GM23338 (cell line): ENCODE results near the gene TEX29. TPM values are rescaled to one million over a fixed set of nuclear protein-coding genes. Genes with fewer than 3 reads are reported as not detected.

ENCODE experiments used
- ATAC-seq: fragments of 200-7000 bp; cut with Tn5 transposase; 3 replicates; pipeline ENCODE4 v1.9.1; 2020
- DNase-seq: peaks from one replicate; pipeline ENCODE4 v3.0.0-alpha.2; 2015; ENCODE audit warnings: low spot score
- H2AFZ ChIP-seq: fragments of 200-600 bp; sonication (generic); 2 replicates; pipeline ENCODE4 v1.8.0; 2016; ENCODE audit warnings: antibody characterized with exemption, mild to moderate bottlenecking, moderate library complexity
- H3F3A ChIP-seq: fragments of 200-600 bp; sonication (generic); replicated peaks from 2 replicates; pipeline ENCODE4 v1.8.0; 2017; ENCODE audit warnings: antibody characterized with exemption, mixed run types, low read depth
- H3K27ac ChIP-seq: fragments of 200-600 bp; sonication (generic); 2 replicates; pipeline ENCODE4 v1.6.1; 2016; ENCODE audit warnings: low read depth
- H3K27me3 ChIP-seq: fragments of 200-600 bp; sonication (generic); 2 replicates; pipeline ENCODE4 v1.8.0; 2016; ENCODE audit warnings: mild to moderate bottlenecking, mixed run types, moderate library complexity; ENCODE audit not compliant: insufficient read depth
- H3K36me3 ChIP-seq: fragments of 200-600 bp; sonication (generic); 2 replicates; pipeline ENCODE4 v1.8.0; 2016; ENCODE audit warnings: mild to moderate bottlenecking; ENCODE audit not compliant: insufficient read depth
- H3K4me1 ChIP-seq: fragments of 200-600 bp; sonication (generic); 2 replicates; pipeline ENCODE4 v1.8.0; 2016; ENCODE audit warnings: mild to moderate bottlenecking, moderate library complexity; ENCODE audit not compliant: insufficient read depth
- H3K4me2 ChIP-seq: fragments of 200-600 bp; sonication (generic); 2 replicates; pipeline ENCODE4 v1.7.1; 2017; ENCODE audit warnings: mixed run types
- H3K4me3 ChIP-seq: fragments of 200-600 bp; sonication (generic); 2 replicates; pipeline ENCODE4 v1.6.1; 2016; ENCODE audit warnings: mixed run types
- H3K79me2 ChIP-seq: fragments of 200-600 bp; sonication (generic); replicated peaks from 2 replicates; pipeline ENCODE4 v1.8.0; 2017; ENCODE audit warnings: mild to moderate bottlenecking; ENCODE audit not compliant: insufficient read depth
- H3K9me2 ChIP-seq: fragments of 200-600 bp; sonication (generic); 2 replicates; pipeline ENCODE4 v1.8.0; 2017; ENCODE audit not compliant: insufficient read depth
- H4K20me1 ChIP-seq: fragments of 200-600 bp; sonication (generic); replicated peaks from 2 replicates; pipeline ENCODE4 v1.8.0; 2017; ENCODE audit warnings: mild to moderate bottlenecking; ENCODE audit not compliant: insufficient read depth
- H3K27ac Mint-ChIP-seq: 2 replicates; pipeline ENCODE4 v1.8.0; 2020; ENCODE audit warnings: inconsistent platforms, mild to moderate bottlenecking, moderate library complexity, mixed read lengths
- H3K27me3 Mint-ChIP-seq: 3 replicates; pipeline ENCODE4 v1.8.0; 2022; ENCODE audit warnings: low read depth, mild to moderate bottlenecking, moderate library complexity, mixed read lengths, inconsistent platforms; ENCODE audit not compliant: insufficient read depth, poor library complexity
- H3K36me3 Mint-ChIP-seq: 3 replicates; pipeline ENCODE4 v1.8.0; 2021; ENCODE audit warnings: low read depth, mild to moderate bottlenecking, inconsistent platforms, moderate library complexity, mixed read lengths
- H3K4me1 Mint-ChIP-seq: 3 replicates; pipeline ENCODE4 v1.8.0; 2020; ENCODE audit warnings: mild to moderate bottlenecking, inconsistent platforms, mixed read lengths
- H3K4me3 Mint-ChIP-seq: 3 replicates; pipeline ENCODE4 v1.8.0; 2021; ENCODE audit warnings: moderate library complexity, mild to moderate bottlenecking, inconsistent platforms, mixed read lengths
- H3K9me3 Mint-ChIP-seq: 3 replicates; pipeline ENCODE4 v1.8.0; 2020; ENCODE audit warnings: moderate library complexity, mild to moderate bottlenecking, inconsistent platforms, mixed read lengths
- CREB1 ChIP-seq: fragments of 250-450 bp; sonication (Bioruptor Pico); IDR thresholded peaks from 2 replicates; pipeline ENCODE4 v1.5.0; 2020; ENCODE audit warnings: low read depth, mild to moderate bottlenecking, moderate library complexity
- EZH2 ChIP-seq: fragments of 200-600 bp; sonication (generic); IDR thresholded peaks from one replicate; pipeline ENCODE4 v1.8.0; 2017; ENCODE audit warnings: antibody characterized with exemption, mild to moderate bottlenecking, low read depth; ENCODE audit not compliant: unreplicated experiment
- EZH2phosphoT487 ChIP-seq: fragments of 200-600 bp; sonication (generic); IDR thresholded peaks from one replicate; pipeline ENCODE4 v1.8.1; 2018; ENCODE audit warnings: antibody characterized with exemption; ENCODE audit not compliant: unreplicated experiment
- NANOG ChIP-seq: IDR thresholded peaks from 2 replicates; pipeline ENCODE4 v1.6.1; 2016; ENCODE audit warnings: antibody characterized with exemption, borderline replicate concordance
- POLR2AphosphoS5 ChIP-seq: IDR thresholded peaks from 2 replicates; pipeline ENCODE4 v1.6.1; 2016; ENCODE audit warnings: antibody characterized with exemption, low read depth
- STAT1 ChIP-seq: IDR thresholded peaks from one replicate; pipeline ENCODE4 v1.6.1; 2016; ENCODE audit warnings: antibody characterized with exemption; ENCODE audit not compliant: unreplicated experiment
- polyA plus RNA-seq: library from polyadenylated mRNA; unstranded; fragments of >200 nt; fragmentation: Nextera tagmentation; extraction: Ambion mirVana; gene quantifications from 2 replicates; pipeline ENCODE4 v1.2.1, GENCODE V29; 2016
- total RNA-seq: library from RNA; depleted of rRNA; stranded (reverse); fragments of >200 nt; shearing (Covaris generic); gene quantifications from 2 replicates; pipeline ENCODE4 v1.2.3, GENCODE V29; 2014
- TF ChIP-seq, protein P1 (sequence below), 2 experiments: fragments of 200-600 bp in 1 of 2; sonication (generic) in 1 of 2; conservative IDR thresholded peaks; 2 replicates each; pipeline versions ENCODE4 v1.5.1 to v1.6.1; 2016 to 2017; ENCODE audit warnings: antibody characterized with exemption in 2 of 2, low read depth in 2 of 2, mild to moderate bottlenecking in 2 of 2, moderate library complexity in 1 of 2
- TF ChIP-seq, protein P2 (sequence below): IDR thresholded peaks from 2 replicates; pipeline ENCODE4 v1.6.1; 2016; ENCODE audit warnings: antibody characterized with exemption
- TF ChIP-seq, protein P3 (sequence below): IDR thresholded peaks from one replicate; pipeline ENCODE4 v1.6.1; 2018; ENCODE audit warnings: antibody characterized with exemption; ENCODE audit not compliant: unreplicated experiment

The TEX29 gene
- total and polyA plus RNA-seq, 2 experiments from 2014 or later: 0.31 TPM; not detected in 1

DNA sequence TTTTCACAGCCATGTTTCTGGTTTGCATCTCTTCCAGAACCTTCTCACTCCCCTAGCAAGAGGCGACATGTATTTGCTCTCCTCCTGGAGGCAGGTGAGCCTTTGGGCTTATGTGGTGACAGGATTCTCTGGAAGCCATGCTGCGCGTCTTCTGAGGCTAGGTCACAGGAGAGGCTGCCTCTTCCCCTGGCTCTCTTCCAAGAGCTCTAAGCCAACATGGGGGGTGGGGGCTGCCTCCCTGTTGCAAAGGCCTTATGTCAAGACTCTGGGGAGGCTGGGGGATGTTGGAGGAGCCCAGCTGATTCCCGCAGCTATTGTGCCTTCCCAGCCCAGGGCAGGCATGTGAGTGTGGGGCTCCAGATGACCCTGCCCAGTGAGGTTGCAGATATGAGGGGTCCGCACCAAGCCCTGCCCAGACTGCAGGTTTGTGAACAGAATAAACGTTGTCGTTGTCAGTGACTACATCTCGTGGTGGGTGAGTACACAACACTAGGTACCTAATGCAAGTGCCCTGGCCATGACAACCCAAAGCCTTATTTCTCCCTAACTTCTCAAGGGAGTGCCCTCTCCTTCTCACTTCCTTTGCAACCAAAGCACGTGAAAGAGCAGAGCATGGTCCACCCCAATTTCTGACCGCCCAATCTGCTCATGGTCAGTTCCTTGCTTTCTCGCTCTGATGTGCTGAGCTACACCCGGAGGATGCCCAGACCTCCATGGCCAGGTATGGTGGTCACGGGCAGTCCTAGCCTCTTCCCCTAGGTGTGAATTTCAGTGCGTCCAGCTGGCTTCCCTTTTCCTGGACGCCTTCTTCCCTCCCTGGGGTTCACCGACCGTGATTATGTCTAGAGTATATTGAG, 44.9 kb downstream of the TEX29 start (continued):
- TF ChIP-seq, protein P1, sequence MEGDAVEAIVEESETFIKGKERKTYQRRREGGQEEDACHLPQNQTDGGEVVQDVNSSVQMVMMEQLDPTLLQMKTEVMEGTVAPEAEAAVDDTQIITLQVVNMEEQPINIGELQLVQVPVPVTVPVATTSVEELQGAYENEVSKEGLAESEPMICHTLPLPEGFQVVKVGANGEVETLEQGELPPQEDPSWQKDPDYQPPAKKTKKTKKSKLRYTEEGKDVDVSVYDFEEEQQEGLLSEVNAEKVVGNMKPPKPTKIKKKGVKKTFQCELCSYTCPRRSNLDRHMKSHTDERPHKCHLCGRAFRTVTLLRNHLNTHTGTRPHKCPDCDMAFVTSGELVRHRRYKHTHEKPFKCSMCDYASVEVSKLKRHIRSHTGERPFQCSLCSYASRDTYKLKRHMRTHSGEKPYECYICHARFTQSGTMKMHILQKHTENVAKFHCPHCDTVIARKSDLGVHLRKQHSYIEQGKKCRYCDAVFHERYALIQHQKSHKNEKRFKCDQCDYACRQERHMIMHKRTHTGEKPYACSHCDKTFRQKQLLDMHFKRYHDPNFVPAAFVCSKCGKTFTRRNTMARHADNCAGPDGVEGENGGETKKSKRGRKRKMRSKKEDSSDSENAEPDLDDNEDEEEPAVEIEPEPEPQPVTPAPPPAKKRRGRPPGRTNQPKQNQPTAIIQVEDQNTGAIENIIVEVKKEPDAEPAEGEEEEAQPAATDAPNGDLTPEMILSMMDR (conservative IDR thresholded peaks at IDR 0.05; ENCODE audit: low read depth in 2 of 2): no peak
- TF ChIP-seq STAT1 (no peak), NANOG (no peak), POLR2AphosphoS5 (no peak)
- TF ChIP-seq, protein P2, sequence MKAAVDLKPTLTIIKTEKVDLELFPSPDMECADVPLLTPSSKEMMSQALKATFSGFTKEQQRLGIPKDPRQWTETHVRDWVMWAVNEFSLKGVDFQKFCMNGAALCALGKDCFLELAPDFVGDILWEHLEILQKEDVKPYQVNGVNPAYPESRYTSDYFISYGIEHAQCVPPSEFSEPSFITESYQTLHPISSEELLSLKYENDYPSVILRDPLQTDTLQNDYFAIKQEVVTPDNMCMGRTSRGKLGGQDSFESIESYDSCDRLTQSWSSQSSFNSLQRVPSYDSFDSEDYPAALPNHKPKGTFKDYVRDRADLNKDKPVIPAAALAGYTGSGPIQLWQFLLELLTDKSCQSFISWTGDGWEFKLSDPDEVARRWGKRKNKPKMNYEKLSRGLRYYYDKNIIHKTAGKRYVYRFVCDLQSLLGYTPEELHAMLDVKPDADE: no peak

DNA sequence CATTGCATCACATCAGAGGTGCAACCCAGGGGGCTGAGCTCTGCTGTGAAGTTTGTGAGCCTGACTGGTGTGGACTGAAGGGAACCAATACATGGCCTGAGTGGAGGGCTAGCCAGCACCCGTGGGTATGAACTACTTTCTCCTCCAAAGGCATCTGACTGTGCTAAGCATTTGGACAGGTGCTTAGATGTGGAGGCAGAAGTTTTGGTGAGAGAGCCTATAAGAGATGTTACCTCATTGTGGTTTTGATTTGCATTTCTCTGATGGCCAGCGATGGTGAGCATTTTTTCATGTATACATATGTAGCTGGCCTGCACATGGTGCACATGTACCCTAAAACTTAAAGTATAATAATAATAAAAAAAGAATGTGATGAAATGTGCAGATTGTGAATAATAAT, 46.9 kb downstream of the TEX29 start:
- Mint-ChIP-seq H3K4me3 (no peak overlapping the region), H3K27ac (no peak overlapping the region), H3K27me3 (peaks cover 9% of the 10 kb centered on the region), H3K9me3 (peaks cover 4% of the 10 kb centered on the region; the same call in 1 of the 3 replicates), H3K36me3 (no peaks in the 10 kb centered on the region; the same call in 2 of the 3 replicates), H3K4me1 (no peaks in the 10 kb centered on the region)
- Histone ChIP-seq H3K4me3 (no peak overlapping the region), H3K27ac (no peak overlapping the region), H3K27me3 (no peaks in the 10 kb centered on the region), H3K4me2 (no peak overlapping the region), H3K4me1 (no peaks in the 10 kb centered on the region), H3K79me2 (no peaks in the 10 kb centered on the region), H3F3A (no peaks in the 10 kb centered on the region), H4K20me1 (no peaks in the 10 kb centered on the region), H3K9me2 (no peaks in the 10 kb centered on the region), H3K36me3 (no peaks in the 10 kb centered on the region), H2AFZ (no peak overlapping the region)
- ATAC-seq (no peak), DNase-seq (no peak)
- no peak for TF ChIP-seq EZH2
- TF ChIP-seq STAT1: no peak
- TF ChIP-seq, protein P3, sequence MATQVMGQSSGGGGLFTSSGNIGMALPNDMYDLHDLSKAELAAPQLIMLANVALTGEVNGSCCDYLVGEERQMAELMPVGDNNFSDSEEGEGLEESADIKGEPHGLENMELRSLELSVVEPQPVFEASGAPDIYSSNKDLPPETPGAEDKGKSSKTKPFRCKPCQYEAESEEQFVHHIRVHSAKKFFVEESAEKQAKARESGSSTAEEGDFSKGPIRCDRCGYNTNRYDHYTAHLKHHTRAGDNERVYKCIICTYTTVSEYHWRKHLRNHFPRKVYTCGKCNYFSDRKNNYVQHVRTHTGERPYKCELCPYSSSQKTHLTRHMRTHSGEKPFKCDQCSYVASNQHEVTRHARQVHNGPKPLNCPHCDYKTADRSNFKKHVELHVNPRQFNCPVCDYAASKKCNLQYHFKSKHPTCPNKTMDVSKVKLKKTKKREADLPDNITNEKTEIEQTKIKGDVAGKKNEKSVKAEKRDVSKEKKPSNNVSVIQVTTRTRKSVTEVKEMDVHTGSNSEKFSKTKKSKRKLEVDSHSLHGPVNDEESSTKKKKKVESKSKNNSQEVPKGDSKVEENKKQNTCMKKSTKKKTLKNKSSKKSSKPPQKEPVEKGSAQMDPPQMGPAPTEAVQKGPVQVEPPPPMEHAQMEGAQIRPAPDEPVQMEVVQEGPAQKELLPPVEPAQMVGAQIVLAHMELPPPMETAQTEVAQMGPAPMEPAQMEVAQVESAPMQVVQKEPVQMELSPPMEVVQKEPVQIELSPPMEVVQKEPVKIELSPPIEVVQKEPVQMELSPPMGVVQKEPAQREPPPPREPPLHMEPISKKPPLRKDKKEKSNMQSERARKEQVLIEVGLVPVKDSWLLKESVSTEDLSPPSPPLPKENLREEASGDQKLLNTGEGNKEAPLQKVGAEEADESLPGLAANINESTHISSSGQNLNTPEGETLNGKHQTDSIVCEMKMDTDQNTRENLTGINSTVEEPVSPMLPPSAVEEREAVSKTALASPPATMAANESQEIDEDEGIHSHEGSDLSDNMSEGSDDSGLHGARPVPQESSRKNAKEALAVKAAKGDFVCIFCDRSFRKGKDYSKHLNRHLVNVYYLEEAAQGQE: no peak
- no peak for TF ChIP-seq POLR2AphosphoS5
- no peak for TF ChIP-seq CREB1 (CRISPR knock-in tag)
- TF ChIP-seq EZH2phosphoT487: no peak
